ENCODE results near the gene TNP1.

GRCh38 chr2:216880509-216881184 lies 20.8 kb upstream of the TNP1 start:
- TF ChIP-seq TAF1 (IDR thresholded peaks at IDR 0.05; ENCODE audit: low read depth) (no peak), MXI1 (conservative IDR thresholded peaks at IDR 0.05; ENCODE audit: poor library complexity, severe bottlenecking) (no peak), CTCF (IDR thresholded peaks at IDR 0.05; ENCODE audit: poor library complexity, severe bottlenecking) (no peak)

All from neural cell (in vitro differentiated cells).